A204.1 (cell line): ENCODE data around the gene NECTIN3.

Experiments
- FAIRE-seq: peaks from 2 replicates; lab custom pipeline; 2012; peaks lifted over from hg19 to GRCh38; lab: Jason Lieb, UNC

NECTIN3 gene, protein sequence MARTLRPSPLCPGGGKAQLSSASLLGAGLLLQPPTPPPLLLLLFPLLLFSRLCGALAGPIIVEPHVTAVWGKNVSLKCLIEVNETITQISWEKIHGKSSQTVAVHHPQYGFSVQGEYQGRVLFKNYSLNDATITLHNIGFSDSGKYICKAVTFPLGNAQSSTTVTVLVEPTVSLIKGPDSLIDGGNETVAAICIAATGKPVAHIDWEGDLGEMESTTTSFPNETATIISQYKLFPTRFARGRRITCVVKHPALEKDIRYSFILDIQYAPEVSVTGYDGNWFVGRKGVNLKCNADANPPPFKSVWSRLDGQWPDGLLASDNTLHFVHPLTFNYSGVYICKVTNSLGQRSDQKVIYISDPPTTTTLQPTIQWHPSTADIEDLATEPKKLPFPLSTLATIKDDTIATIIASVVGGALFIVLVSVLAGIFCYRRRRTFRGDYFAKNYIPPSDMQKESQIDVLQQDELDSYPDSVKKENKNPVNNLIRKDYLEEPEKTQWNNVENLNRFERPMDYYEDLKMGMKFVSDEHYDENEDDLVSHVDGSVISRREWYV

DNA sequence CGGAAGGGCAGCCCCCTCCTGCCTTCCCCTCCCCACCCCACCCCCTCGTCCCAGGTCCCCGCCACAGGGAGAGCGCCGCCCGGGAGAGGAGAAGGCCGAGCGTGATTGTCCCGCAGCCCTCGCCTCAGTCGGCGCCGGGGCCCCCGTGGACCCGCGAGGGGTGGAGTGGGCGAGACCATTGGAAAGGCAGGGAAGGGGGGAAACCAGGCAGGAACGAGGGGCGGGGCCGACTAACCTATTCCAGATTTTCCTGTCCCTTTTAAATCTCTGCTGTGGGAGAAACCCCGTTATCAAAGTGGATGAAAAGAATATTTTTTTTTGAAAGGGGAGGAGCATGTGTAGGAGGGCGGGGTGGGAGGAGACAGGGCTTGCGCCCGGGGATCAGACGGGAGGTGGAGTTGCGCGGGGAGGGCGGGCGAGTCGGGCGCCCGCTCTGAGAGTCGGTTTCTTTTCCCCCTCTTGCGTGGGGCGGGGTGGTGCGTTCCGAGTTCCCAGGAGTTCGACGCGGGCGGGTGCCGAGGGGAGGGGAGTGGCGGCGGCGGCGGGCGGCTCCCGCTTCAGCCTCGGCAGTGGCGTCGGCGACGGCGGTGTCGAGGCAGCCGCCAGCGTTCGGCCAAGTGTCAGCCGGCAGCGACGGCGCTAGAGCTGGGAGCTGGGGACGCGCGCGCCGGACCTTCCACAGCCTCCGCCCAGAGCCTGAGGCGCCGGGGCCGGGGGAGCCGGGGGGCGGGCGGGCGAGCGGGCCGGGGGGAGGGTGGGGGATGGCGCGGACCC is at the start of gene NECTIN3:
Gene NECTIN3, plus strand, starts transcription at position 560 of the 774 bp plus-strand sequence. Its CDS starts 202 bp downstream, at position 762.
- FAIRE-seq: peak; percentile 16

DNA sequence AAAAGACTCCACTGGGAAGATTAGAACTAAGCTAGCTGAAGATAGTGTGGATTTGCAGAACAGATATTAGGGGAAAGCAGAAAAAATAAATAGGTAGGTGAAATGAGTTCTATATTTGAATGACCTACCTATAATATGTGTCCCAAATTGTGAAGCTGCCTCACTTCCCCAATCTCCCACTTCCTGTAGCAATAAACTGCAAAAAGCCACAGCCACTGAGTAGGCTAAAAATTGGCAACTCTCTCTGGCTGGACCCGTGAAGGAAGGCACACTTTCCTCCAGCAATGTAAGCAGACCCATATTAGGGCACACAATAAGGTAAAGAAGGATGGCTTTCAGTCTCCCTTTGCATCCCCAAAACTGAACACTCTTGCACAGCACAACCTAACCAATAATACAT is 43.7 kb upstream of the NECTIN3 start:
- no peak for FAIRE-seq

DNA sequence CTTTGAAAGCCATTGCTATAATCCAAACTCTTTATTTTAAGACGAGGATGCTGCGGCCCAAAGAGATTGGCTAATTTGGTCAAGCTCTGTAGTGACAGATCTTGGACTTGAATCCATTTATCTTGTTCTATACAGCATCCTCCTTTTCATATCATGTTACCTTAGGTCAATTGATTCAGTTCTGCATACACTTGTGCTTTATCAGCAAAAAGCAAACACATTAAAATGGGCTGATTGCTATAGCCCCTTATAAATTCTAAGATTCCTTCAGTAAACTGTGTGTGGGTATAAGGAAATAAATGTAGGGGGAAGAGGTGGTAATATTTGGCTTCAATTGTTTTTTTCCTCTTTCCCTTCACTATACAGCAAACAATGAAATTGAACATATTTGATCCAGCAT is 40.1 kb upstream of the NECTIN3 start:
- no peak for FAIRE-seq

DNA sequence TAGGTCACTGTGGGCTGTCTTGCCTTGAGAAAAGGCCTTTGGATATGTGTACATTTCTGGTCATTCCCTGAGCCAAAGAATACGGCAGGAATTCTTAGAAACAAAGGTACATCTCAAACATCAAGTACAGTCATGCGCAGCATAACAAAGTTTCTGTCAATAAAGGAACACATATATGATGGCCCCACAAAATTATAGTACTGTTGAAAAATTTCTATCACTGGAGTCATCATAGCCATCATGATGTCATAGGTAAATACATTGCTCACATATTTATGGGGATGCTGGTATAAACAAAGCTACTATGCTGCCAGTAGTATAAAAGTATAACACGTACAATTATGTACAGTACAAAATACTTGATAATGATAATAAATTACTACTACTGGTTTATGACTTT is 38.9 kb upstream of the NECTIN3 start:
- FAIRE-seq: no peak

DNA sequence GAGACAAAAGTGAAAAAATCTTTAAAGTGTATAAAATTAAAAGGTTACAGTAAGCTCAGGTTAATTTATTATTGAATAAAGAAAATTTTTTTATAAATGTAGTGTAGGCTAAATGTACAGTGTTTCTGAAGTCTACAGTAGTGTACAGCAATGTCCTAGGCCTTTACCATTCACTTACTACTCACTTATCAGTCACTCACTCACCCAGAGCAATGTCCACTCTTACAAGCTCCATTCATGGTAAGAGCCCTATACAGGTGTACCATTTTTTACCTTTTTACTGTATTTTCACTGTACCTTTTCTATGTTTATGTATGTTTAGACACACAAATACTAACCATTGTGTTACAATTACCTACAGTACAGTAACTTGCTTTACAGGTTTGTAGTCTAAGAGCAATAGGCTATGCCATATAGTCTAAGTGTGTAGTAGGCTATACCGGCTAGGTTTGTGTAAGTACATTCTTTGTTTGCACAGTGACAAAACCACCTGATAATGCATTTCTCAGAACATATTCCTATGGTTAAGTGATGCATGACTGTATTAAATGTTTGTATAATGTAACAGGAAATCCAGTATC is 38.1 kb upstream of the NECTIN3 start:
- FAIRE-seq: no peak

DNA sequence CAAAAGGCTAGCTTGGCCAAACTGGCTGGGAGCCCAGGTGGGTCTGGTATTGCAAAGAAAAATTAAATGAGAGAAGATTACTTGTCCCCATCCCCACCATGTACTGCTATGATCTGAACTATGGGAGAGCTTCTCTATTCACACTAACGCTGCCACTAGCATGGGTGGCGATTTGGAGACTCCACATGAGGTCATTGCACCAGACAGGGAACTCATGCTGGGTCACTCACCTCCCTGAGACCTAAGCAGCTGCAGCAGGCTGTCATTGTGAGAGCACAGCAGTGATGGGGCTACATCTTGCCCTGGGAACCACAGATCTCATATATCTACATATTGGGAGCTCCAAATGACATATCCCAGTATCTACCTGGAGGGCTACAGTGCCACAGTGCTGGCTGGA is 36.3 kb upstream of the NECTIN3 start:
- FAIRE-seq: no peak

DNA sequence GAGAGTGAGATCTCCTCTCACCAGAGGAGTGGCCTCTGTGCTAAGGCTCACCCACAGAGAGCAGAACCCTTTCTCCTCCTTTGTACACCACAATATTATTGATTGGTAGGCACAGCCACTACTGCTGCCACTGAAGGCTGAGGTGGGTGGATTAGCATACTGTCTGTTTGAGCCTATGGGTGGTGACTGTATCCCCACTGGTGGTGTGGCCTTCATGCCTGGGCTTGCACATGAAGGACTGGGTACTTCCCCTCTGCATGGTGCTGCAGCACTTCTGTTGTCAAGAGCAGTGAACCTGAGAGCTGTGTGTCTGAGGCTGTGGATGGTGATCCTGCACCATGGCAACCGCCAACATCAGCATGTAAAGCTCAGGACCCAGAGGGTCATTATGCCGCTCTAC is 35.7 kb upstream of the NECTIN3 start:
- FAIRE-seq: no peak

DNA sequence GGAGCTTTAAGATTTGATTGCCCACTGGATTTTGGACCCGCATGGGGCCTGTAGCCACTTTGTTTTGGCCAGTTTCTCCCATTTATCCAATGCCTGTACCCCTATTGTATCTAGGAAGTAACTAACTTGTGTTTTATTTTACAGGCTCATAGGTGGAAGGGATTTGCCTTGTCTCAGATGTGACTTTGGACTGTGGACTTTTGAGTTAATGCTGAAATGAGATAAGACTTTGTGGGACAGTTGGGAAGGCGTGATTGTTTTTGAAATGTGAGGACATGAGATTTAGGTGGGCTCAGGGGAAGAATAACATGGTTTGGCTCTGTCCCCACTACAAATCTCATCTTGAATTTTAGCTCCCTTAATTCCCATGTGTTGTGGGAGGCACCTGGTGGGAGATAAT is 30.7 kb upstream of the NECTIN3 start:
- FAIRE-seq: no peak

DNA sequence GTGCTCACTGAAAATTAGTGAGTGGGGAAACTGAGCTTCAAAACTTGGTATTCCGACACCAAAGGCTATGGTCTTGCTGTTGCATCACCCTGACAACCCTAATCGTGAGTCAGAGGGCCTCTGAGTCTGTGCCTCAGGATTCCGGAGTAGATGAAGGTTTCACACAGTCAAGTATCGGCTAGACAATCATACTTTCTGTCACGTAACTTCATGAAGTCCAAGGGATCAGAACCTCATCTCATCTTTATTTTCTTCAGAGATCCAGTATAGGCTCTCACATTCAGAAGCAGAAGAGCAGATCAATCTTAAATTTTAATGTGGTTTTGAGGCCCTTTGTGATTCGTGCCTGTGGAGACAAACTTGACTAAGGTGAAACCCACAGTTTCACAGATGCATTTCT is 26.1 kb upstream of the NECTIN3 start:
- no peak for FAIRE-seq

DNA sequence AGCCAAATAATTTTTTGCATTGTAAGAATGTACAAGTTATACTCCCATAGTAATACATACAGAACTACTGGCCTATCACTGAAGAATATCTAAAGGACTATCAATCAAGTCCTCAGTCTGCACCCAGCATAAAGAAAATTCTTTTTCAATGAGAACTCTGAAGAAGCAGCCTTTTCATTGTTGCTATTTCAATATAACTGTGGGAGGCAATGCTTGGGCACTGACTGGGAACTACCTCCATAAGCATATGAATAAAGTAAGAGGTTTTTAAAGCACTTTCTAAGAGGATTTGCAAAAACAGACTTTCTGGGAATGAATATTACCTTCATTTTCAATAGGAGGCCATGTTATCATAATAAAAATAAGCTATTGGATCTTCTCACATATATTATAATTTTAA is 24.6 kb upstream of the NECTIN3 start:
- FAIRE-seq: no peak

DNA sequence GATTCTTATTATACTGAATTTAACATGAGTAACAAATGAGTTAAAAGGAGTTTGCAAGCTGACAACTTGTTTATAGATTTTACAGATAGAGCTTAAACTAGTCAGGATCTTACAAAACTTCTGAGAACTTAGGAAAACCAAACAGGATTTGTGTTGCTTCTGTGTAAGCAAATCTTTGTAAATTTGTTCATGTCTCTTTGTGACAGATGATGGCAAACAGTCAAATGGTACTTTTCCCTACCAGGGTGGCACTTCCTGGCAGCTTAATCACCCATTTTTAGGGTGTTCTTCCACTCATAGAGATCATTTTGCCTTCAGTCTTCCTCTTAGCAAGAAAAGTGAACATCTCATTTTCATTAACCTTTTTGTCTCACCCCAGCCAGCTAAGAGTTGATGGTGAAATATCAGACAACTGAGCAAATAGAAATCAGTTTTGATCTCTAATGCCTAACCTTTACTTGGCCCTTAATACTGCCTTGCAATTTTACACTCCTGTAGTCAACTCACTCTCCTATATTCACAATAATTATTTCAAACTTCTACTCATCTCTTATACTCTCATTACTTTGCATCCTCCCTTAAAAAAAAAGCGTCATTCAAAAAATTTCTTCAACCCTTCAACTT is 23.7 kb upstream of the NECTIN3 start:
- no peak for FAIRE-seq

DNA sequence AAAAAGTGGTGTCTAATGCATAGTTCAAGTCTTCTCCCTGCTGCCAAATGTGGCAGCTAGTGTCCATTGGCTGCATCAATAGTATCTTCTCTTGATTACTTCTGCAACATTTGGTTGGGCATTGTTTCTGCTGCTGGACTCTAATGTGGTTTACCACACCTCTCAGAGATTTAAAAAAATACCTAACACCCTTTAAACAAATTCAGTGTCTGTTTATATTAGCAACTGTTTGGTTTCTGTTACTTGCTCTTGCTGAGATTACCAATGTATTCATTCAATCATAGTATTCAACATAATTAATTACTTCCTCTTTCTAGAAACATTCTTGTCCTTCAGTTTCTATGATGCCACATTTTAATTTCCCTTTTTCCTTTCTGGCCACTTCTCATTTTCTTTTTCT is 20.3 kb upstream of the NECTIN3 start:
- no peak for FAIRE-seq

DNA sequence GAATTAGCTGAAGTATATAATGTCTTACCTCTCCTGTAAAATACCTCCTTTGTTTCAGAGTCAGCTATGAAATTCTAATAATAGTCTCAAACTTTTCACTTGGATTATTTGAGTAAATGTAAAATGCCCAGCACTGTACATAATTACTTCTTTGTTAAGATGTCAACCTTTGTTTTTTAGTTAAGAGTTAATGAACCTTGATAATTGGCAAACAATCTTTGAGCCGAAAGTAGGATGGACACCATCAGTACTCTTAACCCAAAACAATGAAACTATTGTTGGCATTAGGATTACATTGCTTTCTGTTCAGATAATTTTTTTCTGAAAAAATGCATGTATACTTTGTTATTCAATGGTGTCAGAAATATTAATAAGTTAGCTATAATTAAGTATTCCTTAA is 3.0 kb upstream of the NECTIN3 start:
- FAIRE-seq: no peak

DNA sequence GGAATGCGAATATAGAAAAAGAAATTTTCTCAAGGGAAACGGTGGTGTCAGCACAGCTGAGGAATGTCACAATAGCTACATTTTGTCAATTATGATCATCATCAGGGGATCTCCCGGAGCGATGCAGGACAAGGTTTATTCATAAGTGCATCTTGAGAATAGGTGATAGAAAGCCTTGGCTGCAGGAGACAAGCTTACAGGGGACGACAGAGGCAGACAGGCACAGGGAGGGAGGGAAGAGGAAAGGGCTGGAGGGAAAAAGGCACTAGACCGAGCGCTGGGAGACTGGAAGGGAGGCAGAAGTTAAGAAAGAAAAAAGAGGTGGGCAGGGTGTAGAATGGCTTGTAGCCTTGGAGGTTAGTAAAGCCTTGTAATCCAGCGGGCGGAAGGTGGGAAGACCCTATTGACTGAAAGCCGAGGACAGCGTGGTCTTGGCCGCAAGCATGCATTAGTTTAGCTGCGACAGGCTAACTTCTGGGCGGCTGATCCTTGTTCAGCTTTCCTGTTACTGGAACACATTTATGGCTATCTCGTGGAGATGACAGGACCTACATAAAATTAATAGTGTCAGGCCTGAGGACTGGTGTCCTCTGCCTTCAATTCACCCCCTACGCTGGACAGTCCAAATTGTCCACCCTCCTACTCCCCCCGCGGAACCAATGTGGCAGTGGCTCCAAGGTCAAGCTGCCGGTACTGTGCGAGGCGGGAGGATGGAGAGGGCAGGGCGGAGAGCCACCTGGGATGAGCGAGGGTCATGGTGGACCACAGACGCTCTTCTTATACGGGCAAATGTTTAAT is 1.4 kb upstream of the NECTIN3 start:
- FAIRE-seq: no peak

DNA sequence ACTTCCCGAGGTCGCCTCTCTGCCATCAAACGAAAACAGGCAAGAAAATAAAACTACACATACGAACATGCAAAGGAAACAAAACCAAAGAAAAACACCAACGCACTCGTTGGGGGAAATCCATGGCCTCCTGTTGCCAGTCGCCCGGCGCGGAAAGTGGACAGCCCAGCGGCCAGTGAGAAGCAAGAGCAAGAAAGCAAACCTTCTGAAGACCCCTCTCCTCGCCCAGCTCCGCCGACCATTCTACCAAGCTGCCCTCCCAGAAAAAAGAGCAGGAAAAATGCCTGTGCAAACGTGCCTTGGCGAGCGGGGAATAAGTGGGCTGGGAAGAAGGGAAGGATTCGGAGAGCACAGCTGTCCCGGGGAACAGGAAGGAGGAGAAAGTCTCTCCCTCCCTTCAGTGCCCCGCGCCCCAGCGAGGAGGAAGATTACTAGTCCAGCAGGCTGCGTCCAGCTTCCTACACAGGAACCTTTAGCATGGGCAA is 802 bp upstream of the NECTIN3 start:
- FAIRE-seq: no peak

DNA sequence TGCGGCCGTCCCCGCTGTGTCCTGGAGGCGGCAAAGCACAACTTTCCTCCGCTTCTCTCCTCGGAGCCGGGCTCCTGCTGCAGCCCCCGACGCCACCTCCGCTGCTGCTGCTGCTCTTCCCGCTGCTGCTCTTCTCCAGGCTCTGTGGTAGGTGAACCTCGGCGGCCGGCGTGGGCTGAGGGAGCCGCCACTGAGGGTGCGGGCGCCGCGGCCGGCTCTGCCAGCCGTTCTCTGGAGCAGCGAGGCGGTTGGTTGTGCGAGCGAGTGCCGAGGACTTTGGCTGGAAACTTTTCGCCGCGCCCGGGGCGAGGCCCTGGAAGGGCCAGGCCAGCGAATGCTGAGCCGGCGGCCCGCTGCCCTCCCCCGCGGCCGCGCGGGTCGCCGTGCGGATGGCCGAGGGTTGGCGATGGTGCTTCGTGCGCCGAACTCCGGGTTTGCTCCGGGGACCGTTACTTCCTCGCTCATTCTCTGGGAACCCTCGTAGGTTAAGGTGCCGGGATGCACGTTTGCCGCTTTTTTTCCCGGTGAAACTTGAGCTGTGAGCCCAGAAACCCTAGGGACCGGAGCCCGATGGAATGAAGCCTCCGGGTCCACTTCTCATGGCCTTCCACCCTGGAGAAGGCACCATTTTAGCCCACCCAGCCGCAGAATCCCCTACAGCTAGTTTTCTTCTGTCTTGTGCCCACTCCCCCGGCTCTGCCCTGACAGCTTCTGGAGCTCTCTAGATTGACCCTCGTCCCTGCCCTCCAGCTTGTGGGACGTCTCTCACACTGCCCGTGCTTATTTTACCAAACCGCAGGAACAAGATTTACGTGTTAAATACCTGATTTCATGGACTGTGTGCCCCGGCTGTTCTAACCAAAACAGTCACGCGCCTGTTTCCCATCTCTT is 660 bp downstream of the NECTIN3 start:
- no peak for FAIRE-seq

DNA sequence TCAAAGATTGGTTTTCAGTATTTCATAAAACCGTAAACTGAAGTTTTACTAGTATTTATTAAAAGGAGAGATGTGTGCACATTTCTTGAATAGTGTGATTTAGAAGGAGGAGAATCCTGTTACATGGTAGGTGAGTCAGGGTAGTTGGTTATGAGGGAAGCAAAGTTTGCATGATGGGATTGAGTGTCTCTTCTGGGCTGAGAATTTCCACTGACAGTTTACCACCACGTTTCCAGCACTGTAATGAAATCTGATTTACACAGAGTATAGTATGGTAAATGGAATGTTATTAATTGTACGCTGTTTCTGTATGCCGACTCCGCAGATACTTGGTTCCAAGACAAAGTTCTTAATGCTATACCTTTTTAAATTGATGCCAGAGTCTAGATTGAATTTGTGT is 1.6 kb downstream of the NECTIN3 start:
- no peak for FAIRE-seq

DNA sequence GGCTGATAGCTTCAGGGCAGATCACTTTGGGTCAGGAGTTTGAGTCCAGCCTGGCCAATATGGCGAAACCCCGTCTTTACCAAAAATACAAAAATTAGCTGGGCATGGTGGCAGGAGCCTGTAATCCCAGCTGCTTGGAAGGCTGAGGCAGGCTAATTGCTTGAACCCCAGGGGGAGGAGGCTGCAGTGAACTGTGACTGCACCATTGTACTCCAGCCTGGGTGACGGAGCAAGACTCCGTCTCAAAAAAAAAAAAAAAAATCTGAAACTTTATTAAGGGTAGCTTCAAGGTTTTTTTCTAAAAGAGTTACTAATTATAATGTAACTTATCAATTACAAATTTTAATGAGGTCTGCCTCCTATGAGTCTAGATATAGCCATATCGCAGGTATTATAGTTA is 5.1 kb downstream of the NECTIN3 start:
- no peak for FAIRE-seq

DNA sequence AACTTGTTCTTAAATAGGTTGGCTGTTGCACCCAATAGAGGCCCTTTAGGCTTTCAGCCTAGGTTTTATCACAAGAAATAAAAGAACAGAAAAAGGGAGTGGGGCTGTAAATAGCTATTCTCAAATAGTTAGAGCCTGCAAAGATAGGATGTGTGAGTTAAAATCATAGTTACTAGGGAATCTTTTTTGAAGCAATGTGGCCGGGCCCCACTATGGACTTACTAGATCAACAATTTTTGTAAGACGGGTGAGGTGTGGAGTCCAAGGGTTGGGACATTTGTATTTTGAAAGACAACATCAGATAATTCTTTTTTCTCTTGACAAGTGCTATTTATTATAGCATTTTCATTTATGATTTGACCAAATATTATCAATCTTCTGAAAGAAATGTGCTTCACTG is 5.8 kb downstream of the NECTIN3 start:
- no peak for FAIRE-seq

DNA sequence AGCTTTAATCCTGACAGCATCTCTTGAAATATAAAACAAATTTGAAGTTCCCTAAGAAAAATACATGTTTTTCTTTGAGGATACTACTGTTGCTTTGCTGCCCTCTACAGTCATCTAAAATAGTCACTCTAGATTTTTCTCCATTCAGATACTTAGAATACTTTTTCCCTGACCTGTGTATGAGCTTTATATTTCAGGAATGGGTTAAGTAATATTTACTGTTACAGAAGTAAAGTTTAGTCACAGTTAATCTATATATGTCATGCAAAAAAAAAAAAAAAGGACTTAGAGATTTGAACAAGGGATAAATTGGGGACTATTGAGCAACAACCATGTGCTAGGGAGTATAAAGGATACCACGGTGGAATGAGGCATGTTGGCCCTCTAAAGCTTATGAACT is 8.8 kb downstream of the NECTIN3 start:
- FAIRE-seq: peak; percentile 92
